SK-MEL-5 (cell line): Measurements from ENCODE around the gene SLC44A5. TPM values are rescaled to one million over a fixed set of nuclear protein-coding genes. Genes with fewer than 3 reads are reported as not detected.

Experiments used
- DNase-seq: peaks from one replicate; pipeline ENCODE4 v3.0.0-alpha.2; 2016; ENCODE audit warnings: low read depth, low spot score
- in situ Hi-C: cut with HindIII; loops from 2 replicates; pipeline ENCODE4 v1.10.0; 2016; ENCODE audit warnings: low sequenced_read_pairs, high pct_unique_total_duplicates, low pct_unique_long_range_greater_than_20kb
- total RNA-seq: library from RNA; depleted of rRNA; stranded (reverse); fragments of >200 nt; shearing (Covaris generic); gene quantifications from 2 replicates; pipeline ENCODE4 v1.2.3, GENCODE V29; 2014

Gene SLC44A5
- total RNA-seq, 1 experiment from 2014 or later = 0.03 TPM

GRCh38 chr1:75542818-75543570, 67.9 kb downstream of the SLC44A5 start:
- DNase-seq = no peak
- in situ Hi-C loops = no loop called here

- DNase-seq = no peak
- in situ Hi-C loops = no loop called here
These were observed 71.4 kb downstream of the SLC44A5 start for GRCh38 chr1:75539230-75540116.

- in situ Hi-C loops = no loop called here
These were observed 77.8 kb downstream of the SLC44A5 start for GRCh38 chr1:75533085-75533484.

GRCh38 chr1:75531570-75531969, 79.3 kb downstream of the SLC44A5 start:
- DNase-seq = no peak
- in situ Hi-C loops = no loop called here

More at GRCh38 chr1:75533085-75533484, 77.8 kb downstream of the SLC44A5 start:
- no peak for DNase-seq

- DNase-seq = no peak
- in situ Hi-C loops = no loop called here
These were observed 81.4 kb downstream of the SLC44A5 start for GRCh38 chr1:75529488-75529887.

- in situ Hi-C loops = no loop called here
- no peak for DNase-seq
These were observed 82.9 kb downstream of the SLC44A5 start for GRCh38 chr1:75528001-75528400.

GRCh38 chr1:75522389-75522788, 88.5 kb downstream of the SLC44A5 start:
- no peak for DNase-seq
- in situ Hi-C loops = no loop called here

GRCh38 chr1:75521658-75522057, 89.3 kb downstream of the SLC44A5 start:
- DNase-seq = peak; percentile 26
- in situ Hi-C loops = no loop called here

- DNase-seq = no peak
- in situ Hi-C loops = no loop called here
These were observed 89.9 kb downstream of the SLC44A5 start for GRCh38 chr1:75520862-75521475.

- in situ Hi-C loops = no loop called here
These were observed 91.1 kb downstream of the SLC44A5 start for GRCh38 chr1:75519651-75520427.

GRCh38 chr1:75518686-75519085, 92.2 kb downstream of the SLC44A5 start:
- DNase-seq = no peak
- in situ Hi-C loops = no loop called here

More at GRCh38 chr1:75519651-75520427, 91.1 kb downstream of the SLC44A5 start:
- no peak for DNase-seq

GRCh38 chr1:75514270-75514669, 96.6 kb downstream of the SLC44A5 start:
- no peak for DNase-seq
- in situ Hi-C loops = no loop called here

- DNase-seq = no peak
- in situ Hi-C loops = no loop called here
These were observed 103.9 kb downstream of the SLC44A5 start for GRCh38 chr1:75506976-75507375.

GRCh38 chr1:75503221-75503974, 107.5 kb downstream of the SLC44A5 start:
- DNase-seq = no peak
- in situ Hi-C loops = no loop called here

GRCh38 chr1:75502776-75503175, 108.1 kb downstream of the SLC44A5 start:
- in situ Hi-C loops = no loop called here
- DNase-seq = no peak

- in situ Hi-C loops = no loop called here
- DNase-seq = no peak
These were observed 109.2 kb downstream of the SLC44A5 start for GRCh38 chr1:75501577-75502295.
